ENCODE results near the gene RNF144B. TPM values are rescaled to one million over a fixed set of nuclear protein-coding genes. Genes with fewer than 3 reads are reported as not detected.

RNF144B gene
- total RNA-seq, 2 experiments from 2014 or later, result 2.1 to 2.9 TPM

DNA sequence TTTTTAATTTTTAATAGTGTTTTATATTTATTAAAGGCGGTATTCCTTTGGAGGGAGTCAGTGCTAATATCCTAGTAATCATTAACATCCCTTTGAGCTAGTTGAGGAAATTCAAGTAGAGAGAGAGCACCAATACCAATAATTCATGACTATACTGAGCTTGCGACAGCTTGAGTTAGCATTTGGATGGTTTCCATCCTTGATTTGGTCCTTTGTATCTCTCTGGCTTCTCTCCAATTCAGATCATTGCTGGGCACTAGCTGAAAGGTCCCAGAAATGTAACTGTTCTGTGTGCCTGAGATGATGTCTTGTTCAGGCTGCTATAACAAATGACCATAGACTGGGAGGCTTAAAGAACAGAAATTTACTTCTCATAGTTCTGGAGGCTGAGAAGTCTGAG, 77.0 kb downstream of the RNF144B start:
- Mint-ChIP-seq H3K27ac (no peak overlapping the region), H3K9me3 (peaks cover 4% of the 10 kb centered on the region), H3K4me3 (no peak overlapping the region), H3K4me1 (ENCODE audit: low read depth) (no peaks in the 10 kb centered on the region), H3K27me3 (no peaks in the 10 kb centered on the region), H3K36me3 (peaks cover 27% of the 10 kb centered on the region)
- intact Hi-C loops (cut with micrococcal nuclease), result no loop called here
- DNase-seq, result no peak
- ChIA-PET POLR2A (no interaction called here), CTCF (no interaction called here)

DNA sequence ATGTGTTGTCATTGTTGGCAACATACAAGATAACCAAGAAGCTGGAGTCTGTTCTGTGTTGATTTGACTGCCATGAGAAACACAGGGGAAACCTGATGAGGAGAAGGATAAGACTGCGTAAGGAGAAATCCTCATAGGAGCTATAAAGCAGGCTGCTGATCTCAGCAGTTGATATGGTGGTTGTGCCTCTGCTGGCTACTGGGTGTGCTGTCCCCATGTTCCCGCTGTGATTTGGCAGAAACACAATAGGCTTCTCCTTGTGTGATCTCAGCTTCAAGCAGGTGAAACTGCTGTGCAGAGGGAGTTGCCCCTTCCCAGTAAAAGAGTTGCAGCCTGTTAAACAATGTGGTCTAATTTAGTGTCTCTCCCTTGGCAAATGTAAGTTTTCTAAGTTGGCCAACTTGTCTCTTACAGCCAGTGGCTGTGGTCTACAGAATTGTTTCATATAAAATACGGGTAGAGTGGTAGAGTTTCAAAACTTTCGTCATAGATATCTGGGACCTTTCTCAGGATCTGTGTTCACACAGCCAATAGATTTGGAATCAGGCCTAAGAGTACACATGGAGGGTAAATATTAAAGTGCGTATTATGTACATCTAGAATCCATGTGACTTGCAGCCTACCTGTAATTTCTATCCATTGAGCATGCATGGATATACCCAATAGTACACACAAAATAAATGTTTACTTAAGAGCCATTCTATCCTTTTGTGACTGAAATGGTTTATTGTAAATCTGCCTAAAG, 78.4 kb downstream of the RNF144B start:
- Mint-ChIP-seq H3K4me1 (ENCODE audit: low read depth) (no peaks in the 10 kb centered on the region), H3K9me3 (no peaks in the 10 kb centered on the region), H3K4me3 (no peak overlapping the region), H3K36me3 (peaks cover 21% of the 10 kb centered on the region), H3K27ac (no peak overlapping the region), H3K27me3 (no peaks in the 10 kb centered on the region)
- ChIA-PET CTCF (no interaction called here), POLR2A (no interaction called here)
- intact Hi-C loops (cut with micrococcal nuclease), result no loop called here
- no peak for DNase-seq

DNA sequence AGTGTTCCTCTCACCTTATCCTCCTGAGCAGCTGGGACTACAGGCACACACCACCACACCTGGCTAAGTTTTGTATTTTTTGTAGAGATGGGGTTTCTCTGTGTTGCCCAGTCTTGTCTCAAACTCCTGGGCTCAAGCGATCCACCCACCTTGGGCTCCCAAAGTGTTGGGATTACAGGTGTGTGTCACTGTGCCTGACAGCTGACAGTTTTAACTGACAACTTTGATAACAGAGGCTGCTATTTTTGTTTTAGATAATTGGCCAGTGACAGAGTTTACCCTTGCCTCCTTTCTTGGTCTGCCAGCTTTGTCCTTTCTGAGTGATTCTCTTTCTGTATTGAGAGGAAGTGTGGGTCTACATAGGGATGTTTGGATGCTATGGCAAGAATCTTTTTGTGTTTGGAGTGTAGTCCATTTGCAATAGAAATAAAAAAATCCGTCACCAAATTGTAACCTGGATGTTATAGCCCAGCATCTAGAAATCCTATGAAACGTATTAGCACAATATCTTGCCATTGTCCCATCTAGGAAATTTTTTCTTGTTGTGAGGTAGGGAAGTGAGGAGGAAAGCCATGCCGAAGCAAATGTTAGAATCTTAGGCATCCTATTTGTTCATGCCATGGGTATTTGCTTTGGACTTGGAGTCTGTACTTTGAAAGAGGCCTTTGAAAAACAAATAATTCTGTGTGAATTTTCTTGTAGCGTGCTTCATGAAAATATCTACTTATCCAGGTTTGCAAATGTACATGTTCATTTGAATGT, 80.8 kb downstream of the RNF144B start:
- no peak overlapping the region for H3K4me3 Mint-ChIP-seq
- DNase-seq, result no peak
- H3K9me3 Mint-ChIP-seq, result no peaks in the 10 kb centered on the region
- no peaks in the 10 kb centered on the region for H3K4me1 Mint-ChIP-seq (ENCODE audit: low read depth)
- no peaks in the 10 kb centered on the region for H3K27me3 Mint-ChIP-seq
- no peak overlapping the region for H3K27ac Mint-ChIP-seq
- H3K36me3 Mint-ChIP-seq, result peaks cover 17% of the 10 kb centered on the region
- intact Hi-C loops (cut with micrococcal nuclease), result no loop called here
- CTCF ChIA-PET, result no interaction called here
- POLR2A ChIA-PET, result no interaction called here

DNA sequence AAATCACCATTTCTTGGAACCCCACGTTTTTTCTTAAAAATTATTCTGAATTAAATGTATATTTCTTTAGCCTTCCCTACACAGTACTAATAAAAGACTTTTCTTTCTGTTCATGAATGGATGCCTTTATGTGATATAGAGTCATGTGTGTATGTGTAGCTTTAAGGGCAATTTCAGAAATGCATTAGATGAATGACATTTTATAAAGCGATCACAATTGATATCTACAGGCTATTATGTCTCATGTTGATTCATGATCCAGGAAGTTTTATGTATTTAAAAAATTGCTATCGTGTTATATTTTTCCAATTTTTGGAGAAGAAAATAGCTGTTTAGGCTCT, 81.3 kb downstream of the RNF144B start:
- H3K36me3 Mint-ChIP-seq, result peaks cover 13% of the 10 kb centered on the region
- POLR2A ChIA-PET, result no interaction called here
- no peak for DNase-seq
- no peaks in the 10 kb centered on the region for H3K9me3 Mint-ChIP-seq
- H3K4me1 Mint-ChIP-seq (ENCODE audit: low read depth), result no peaks in the 10 kb centered on the region
- intact Hi-C loops (cut with micrococcal nuclease), result no loop called here
- H3K27ac Mint-ChIP-seq, result no peak overlapping the region
- CTCF ChIA-PET, result no interaction called here
- no peaks in the 10 kb centered on the region for H3K27me3 Mint-ChIP-seq
- no peak overlapping the region for H3K4me3 Mint-ChIP-seq

DNA sequence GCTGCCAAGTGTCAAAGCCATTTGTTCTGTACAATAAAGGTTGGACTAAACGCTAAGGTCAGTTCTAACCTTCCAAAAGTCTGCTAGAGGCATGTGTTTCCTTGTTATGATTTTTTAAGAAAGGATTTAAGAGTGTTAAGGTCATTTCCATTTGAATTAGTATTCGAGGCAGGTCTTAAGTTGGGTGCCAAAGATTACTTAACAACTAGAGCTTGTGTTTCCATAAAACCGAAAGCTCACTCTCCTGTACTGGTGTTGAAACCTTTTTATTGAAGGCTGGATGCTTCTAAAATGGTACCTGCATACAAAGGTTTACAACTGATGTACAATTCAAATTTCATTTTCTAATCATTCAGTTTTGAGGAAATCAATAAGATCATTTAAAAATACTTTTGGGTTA, 82.4 kb downstream of the RNF144B start:
- Mint-ChIP-seq H3K4me1 (ENCODE audit: low read depth) (no peaks in the 10 kb centered on the region), H3K9me3 (no peaks in the 10 kb centered on the region), H3K4me3 (no peak overlapping the region), H3K36me3 (peaks cover 11% of the 10 kb centered on the region), H3K27me3 (no peaks in the 10 kb centered on the region), H3K27ac (no peak overlapping the region)
- DNase-seq, result no peak
- ChIA-PET POLR2A (no interaction called here), CTCF (no interaction called here)
- intact Hi-C loops (cut with micrococcal nuclease), result no loop called here

DNA sequence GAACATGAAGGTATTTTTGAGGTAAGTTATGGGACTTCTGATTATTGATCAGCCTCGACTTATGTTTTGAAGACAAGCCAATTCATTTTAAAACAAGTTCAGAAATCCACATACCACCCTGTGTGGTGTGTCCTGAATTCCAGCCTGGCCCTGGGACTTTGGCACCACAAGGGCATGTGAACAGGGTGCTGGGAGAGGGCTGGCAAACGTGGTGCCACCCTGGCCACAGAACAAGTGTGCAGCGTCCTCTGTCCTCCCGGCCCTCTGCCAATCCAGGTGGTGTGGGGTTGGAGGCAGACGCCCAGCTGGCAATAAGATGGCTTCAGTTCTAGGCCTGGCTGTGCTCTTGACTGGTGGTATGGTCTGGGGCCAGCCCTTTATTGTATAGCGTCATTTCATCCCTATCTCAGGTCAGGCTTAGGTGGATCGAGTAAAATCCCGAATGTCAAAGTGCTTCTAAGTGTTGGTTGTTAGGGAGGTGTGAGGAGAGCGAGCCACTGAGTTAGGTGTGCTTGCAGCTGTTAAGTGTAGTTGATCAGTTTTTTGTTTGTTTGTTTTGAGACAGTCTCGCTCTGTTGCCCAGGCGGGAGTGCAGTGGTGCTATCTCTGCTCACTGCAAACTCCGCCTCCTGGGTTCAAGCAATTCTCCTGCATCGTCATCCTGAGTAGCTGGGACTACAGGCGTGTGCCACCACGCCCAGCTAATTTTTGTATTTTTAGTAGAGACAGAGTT, 84.2 kb downstream of the RNF144B start:
- Mint-ChIP-seq H3K9me3 (no peaks in the 10 kb centered on the region), H3K36me3 (peaks cover 2% of the 10 kb centered on the region), H3K4me1 (ENCODE audit: low read depth) (no peaks in the 10 kb centered on the region), H3K27ac (no peak overlapping the region), H3K27me3 (peaks cover 2% of the 10 kb centered on the region), H3K4me3 (no peak overlapping the region)
- intact Hi-C loops (cut with micrococcal nuclease), result no loop called here
- no peak for DNase-seq
- ChIA-PET CTCF (no interaction called here), POLR2A (no interaction called here)

DNA sequence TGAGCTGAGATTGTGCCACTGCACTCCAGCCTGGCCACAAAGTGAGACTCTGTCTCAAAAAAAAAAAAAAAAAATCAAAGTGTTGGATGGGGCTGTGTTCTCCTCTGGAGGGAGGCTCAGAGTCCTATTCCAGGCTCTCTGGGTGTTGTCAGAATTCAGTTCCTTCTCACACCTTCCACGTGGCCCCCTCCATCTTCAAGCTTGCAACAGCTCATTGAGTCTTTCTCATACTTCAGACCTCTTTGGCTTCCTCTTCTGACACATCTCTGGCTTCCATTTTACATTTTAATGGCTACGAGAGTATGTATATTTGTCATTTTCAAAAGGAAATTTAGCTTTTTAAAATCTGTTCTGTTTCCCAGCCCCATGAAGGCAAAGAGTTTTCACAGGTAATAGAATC, 85.8 kb downstream of the RNF144B start:
- CTCF ChIA-PET, result no interaction called here
- peaks cover 4% of the 10 kb centered on the region for H3K27me3 Mint-ChIP-seq
- H3K9me3 Mint-ChIP-seq, result no peaks in the 10 kb centered on the region
- no peak overlapping the region for H3K27ac Mint-ChIP-seq
- intact Hi-C loops (cut with micrococcal nuclease), result no loop called here
- peaks cover under 1% of the 10 kb centered on the region for H3K36me3 Mint-ChIP-seq
- POLR2A ChIA-PET, result no interaction called here
- H3K4me3 Mint-ChIP-seq, result no peak overlapping the region
- no peaks in the 10 kb centered on the region for H3K4me1 Mint-ChIP-seq (ENCODE audit: low read depth)
- DNase-seq, result no peak

DNA sequence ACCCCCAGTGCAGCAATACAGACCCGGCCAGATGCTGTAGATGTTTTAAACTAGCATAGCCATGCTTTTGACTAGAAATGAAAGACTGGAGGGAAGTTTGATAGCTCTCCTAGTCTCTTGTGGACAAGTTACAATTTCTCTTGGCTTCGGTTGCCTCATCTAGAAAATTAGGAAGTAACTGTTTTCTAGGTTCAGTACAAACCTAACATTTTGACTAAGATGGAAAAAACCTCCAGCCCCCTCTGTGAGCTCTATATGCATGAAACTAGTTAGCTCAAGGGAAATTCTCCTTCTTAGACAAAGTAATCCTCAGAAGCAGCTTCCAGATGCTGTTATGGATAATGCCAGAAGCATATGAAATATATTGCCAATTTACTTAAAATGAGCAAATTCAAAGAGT, 86.6 kb downstream of the RNF144B start:
- H3K9me3 Mint-ChIP-seq, result no peaks in the 10 kb centered on the region
- ChIA-PET POLR2A (no interaction called here), CTCF (no interaction called here)
- H3K4me1 Mint-ChIP-seq (ENCODE audit: low read depth), result no peaks in the 10 kb centered on the region
- H3K36me3 Mint-ChIP-seq, result no peaks in the 10 kb centered on the region
- DNase-seq, result no peak
- no peak overlapping the region for H3K4me3 Mint-ChIP-seq
- peaks cover 4% of the 10 kb centered on the region for H3K27me3 Mint-ChIP-seq
- intact Hi-C loops (cut with micrococcal nuclease), result no loop called here
- H3K27ac Mint-ChIP-seq, result no peak overlapping the region

DNA sequence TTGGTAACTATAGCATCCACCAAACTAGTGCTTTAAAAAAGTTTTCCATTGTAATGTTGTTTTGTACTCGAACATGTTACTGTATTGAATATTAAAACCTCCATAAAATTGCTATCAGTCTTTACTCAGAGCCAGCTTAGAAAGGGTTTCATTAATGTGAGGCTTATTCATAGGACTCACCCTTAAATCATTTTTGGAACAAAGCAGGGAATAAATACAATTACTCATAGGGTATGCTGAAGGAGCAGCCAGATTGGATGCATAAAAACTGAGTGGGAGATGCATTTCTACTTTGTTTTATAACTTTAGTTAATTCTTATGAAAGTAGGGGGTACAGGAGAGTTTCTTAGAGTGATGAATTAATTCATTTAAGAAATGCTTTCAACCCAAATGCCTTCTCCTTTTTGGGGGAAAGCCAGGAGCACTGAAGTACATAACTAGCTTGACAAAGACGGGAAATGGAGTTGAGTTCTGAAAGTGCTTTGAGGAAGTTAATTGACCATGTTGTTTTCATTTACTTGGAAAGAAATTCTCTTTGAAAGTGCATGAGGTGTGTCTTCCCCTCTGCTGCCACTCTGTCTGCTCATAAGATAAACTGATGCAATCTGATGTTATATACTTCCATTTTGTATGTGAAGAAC, 90.3 kb downstream of the RNF144B start:
- POLR2A ChIA-PET, result no interaction called here
- CTCF ChIA-PET, result no interaction called here
- intact Hi-C loops (cut with micrococcal nuclease), result no loop called here
- H3K27ac Mint-ChIP-seq, result no peak overlapping the region
- no peaks in the 10 kb centered on the region for H3K4me1 Mint-ChIP-seq (ENCODE audit: low read depth)
- H3K9me3 Mint-ChIP-seq, result no peaks in the 10 kb centered on the region
- DNase-seq, result no peak
- peaks cover 8% of the 10 kb centered on the region for H3K27me3 Mint-ChIP-seq
- no peaks in the 10 kb centered on the region for H3K36me3 Mint-ChIP-seq
- H3K4me3 Mint-ChIP-seq, result no peak overlapping the region

DNA sequence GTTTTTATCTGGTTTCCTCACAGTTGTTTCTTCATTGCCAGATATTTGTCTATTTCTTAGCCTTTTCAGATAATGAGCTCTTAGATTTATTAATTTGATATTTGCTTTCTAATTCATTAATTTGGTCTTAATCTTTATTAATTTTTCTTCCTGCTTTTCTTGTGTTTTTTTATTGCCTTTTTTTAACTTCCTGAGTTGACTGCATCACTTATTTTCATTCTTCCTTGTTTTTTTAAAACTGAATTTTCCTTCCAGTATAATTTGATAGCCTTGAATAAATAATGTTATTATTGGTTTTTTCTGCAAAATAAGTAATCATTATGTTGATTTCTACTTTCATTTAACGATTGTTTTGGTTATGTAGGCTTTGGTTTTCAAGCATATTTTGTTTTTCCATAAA, 91.5 kb downstream of the RNF144B start:
- no peaks in the 10 kb centered on the region for H3K9me3 Mint-ChIP-seq
- CTCF ChIA-PET, result no interaction called here

DNA sequence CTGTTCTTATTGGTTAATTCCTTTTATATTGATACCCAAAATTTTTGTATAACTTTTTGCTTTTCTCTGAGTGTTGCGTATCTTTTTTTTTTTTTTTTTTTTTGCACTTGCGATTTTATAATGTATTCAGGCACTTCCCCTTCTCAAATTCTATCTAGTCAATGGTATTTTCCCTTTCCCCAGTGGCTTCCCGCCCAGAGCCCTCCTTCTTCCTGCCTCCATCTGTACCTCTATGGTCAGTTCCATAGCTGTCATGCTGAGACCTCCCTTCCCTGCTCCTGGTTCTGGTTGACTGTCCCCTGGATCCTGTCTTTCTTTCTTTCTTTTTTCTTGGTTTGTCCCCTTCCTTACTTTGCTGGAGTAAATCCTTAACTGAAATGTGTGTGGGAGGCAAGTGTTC, 94.7 kb downstream of the RNF144B start:
- no peak overlapping the region for H3K27ac Mint-ChIP-seq
- CTCF ChIA-PET, result no interaction called here

More for the DNA sequence above, 91.5 kb downstream of the RNF144B start:
- no peaks in the 10 kb centered on the region for H3K4me1 Mint-ChIP-seq (ENCODE audit: low read depth)
- DNase-seq, result no peak
- POLR2A ChIA-PET, result no interaction called here
- no peak overlapping the region for H3K27ac Mint-ChIP-seq
- no peaks in the 10 kb centered on the region for H3K36me3 Mint-ChIP-seq
- peaks cover 14% of the 10 kb centered on the region for H3K27me3 Mint-ChIP-seq
- intact Hi-C loops (cut with micrococcal nuclease), result no loop called here
- no peak overlapping the region for H3K4me3 Mint-ChIP-seq

DNA sequence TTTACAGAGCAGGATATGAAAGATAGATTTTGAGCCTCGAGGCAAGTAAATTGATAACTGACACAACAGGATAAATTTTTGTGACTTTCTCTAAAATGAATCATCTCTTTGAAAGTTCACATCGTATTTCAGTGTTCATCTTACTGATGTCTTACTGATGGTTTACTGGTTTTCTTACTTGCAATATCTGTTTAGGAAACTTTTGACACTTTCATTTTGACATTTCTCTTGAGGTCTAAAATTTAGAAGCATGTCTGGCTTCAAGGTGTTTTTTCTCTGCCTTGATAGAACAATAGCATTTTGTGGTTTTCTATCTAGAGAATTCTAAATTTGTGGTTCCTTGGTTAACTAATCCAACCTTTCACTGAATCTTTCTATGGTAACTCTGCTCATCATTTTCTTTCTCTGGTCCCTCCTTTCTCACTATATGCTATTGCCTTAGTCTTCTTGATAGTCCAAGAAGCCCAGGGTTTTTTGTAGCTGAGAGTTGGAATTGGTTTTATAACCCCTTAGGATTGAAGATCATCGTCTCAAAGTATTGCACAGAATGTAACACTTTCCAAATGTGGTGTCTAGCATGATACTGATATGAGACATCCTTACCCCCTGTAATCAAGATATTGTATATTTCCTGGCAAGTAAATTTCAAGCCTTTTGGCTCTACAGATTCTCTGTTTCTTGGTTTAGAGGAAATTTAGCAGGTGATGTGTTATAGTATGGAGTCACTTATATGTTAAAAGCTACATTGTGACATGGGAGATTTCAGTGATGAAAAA, 98.7 kb downstream of the RNF144B start:
- Mint-ChIP-seq H3K27me3 (peaks cover 34% of the 10 kb centered on the region), H3K27ac (no peak overlapping the region), H3K9me3 (no peaks in the 10 kb centered on the region), H3K36me3 (no peaks in the 10 kb centered on the region), H3K4me1 (ENCODE audit: low read depth) (peaks cover 11% of the 10 kb centered on the region), H3K4me3 (no peak overlapping the region)
- intact Hi-C loops (cut with micrococcal nuclease), result loop anchor here (1.0 kb wide), 2 partner anchors 27 to 331 kb away; partner anchors contain the start of genes KDM1B and TPMT
- DNase-seq, result no peak
- POLR2A ChIA-PET, result no interaction called here
- CTCF ChIA-PET, result no interaction called here

More for the DNA sequence above, 94.7 kb downstream of the RNF144B start:
- no peak for DNase-seq
- Mint-ChIP-seq H3K36me3 (no peaks in the 10 kb centered on the region), H3K9me3 (no peaks in the 10 kb centered on the region), H3K27me3 (peaks cover 24% of the 10 kb centered on the region), H3K4me1 (ENCODE audit: low read depth) (peaks cover 11% of the 10 kb centered on the region), H3K4me3 (no peak overlapping the region)
- intact Hi-C loops (cut with micrococcal nuclease), result no loop called here
- POLR2A ChIA-PET, result no interaction called here
